ENCODE data around the gene CSF3. TPM values are rescaled to one million over a fixed set of nuclear protein-coding genes. Genes with fewer than 3 reads are reported as not detected.
A peak's percentile ranks its signal among the peaks of the same experiment; 100 is the strongest.

Gene CSF3
- total and polyA plus RNA-seq, 2 of the 13 experiments (the other 11 are each of a cell fraction or from before 2014, with no cell fraction given), result 0.09 TPM; not detected in 1

GRCh38 chr17:40065769-40066510 is 50.7 kb downstream of the CSF3 start:
- H3K27ac ChIP-seq (ENCODE audit: extremely low read length, insufficient read depth, low read length), result no peak overlapping the region
- FAIRE-seq (no peak), ATAC-seq (no peak), DNase-seq (ENCODE audit: low spot score) (no peak)
- no peaks in the 10 kb centered on the region for H3K9me3 ChIP-seq (ENCODE audit: low read length)
- H3K36me3 ChIP-seq (replicated peaks in 1 of 2; ENCODE audit: control insufficient read depth in 1 of 2, insufficient read depth in 2 of 2, low read length in 2 of 2), result no peaks in the 10 kb centered on the region
- intact Hi-C loops (cut with micrococcal nuclease; ENCODE audit: unreplicated experiment), result no loop called here
- in situ Hi-C loops (cut with HindIII; ENCODE audit: extremely low pct_ligation_motif_present, low pct_unique_long_range_greater_than_20kb), result no loop called here
- peaks cover 0 to 15% of the 10 kb centered on the region in 2 experiments; a peak in 4 of 5 replicates for H3K27me3 ChIP-seq (ENCODE audit: control insufficient read depth in 1 of 2, insufficient read depth in 2 of 2, low read length in 2 of 2)
- H3K4me3 ChIP-seq (replicated peaks in 1 of 3; ENCODE audit: insufficient read depth in 1 of 3, low read depth in 2 of 3, low read length in 3 of 3), result no peak overlapping the region
- WGBS (ENCODE audit: low lambda C conversion rate), result 79% methylated on average over 10 of the region's 11 CpGs
- H3K9ac ChIP-seq (ENCODE audit: insufficient read depth, low read depth, low read length), result no peak overlapping the region
- TF ChIP-seq ZNF124 (CRISPR knock-in tag; IDR thresholded peaks at IDR 0.05), result no peak
- TF ChIP-seq ZFP91 (CRISPR knock-in tag; IDR thresholded peaks at IDR 0.05; ENCODE audit: borderline replicate concordance), result no peak
- 0 out of 2 replicates have a peak, but pooled peaks have one; percentile 59 for TF ChIP-seq HNRNPL (IDR thresholded peaks at IDR 0.05; ENCODE audit: low read depth, low read length)
- peak; percentile 19; the same call in 1 of the 2 replicates for TF ChIP-seq PATZ1 (CRISPR knock-in tag; IDR thresholded peaks at IDR 0.05)
- H4K20me1 ChIP-seq (ENCODE audit: insufficient read depth, low read length), result no peaks in the 10 kb centered on the region
- no peak overlapping the region for H2AFZ ChIP-seq (ENCODE audit: low read length)
- no TSS peak for BruUV-seq (replicated peaks)
- no peak overlapping the region for H3K4me2 ChIP-seq (ENCODE audit: low read depth, low read length)
- ChIA-PET CTCF (ENCODE audit: low intra/inter-chr PET ratio, low total read pairs) (no interaction called here), POLR2A (interaction anchor here (0.5 to 4.2 kb wide), 10 partner anchors 10 to 145 kb away, joined by 3 to 23 read pairs (median 4); partner anchors contain the start of genes MED24 and NR1D1)
- peaks cover 88% of the 10 kb centered on the region for H3K4me1 ChIP-seq (ENCODE audit: insufficient read depth, low read length)
- H3K79me2 ChIP-seq (ENCODE audit: insufficient read depth, low read length), result peaks cover 8% of the 10 kb centered on the region

Small RNA genes within 50 kb of the gene (microRNA-seq; reads per million reads assigned to microRNA genes)
- 0.85 reads per million for gene MIR6884

Small RNA genes within 50 kb of the gene (small RNA-seq; reads per million reads assigned to genes)
- gene SNORD124 (ENCODE audit: insufficient read depth in 2 of 3, insufficient read length in 3 of 3, low read depth in 2 of 3, low replicate concordance in 1 of 3), result 26.1 to 52.8 (median 41.0) reads per million in 3 experiments

Other genes starting within 250 kb of the CSF3 start
- gene IKZF3, start 151.1 kb upstream of the CSF3 start, total RNA-seq (2016; rRNA removed; fragmentation: Illumina TruSeq; extraction: Trizol), result not detected in 2 replicates
- not detected in 2 replicates for gene IKZF3, start 151.1 kb upstream of the CSF3 start, polyA plus RNA-seq (2011; rRNA removed)
- not detected in 2 replicates for gene ZPBP2, start 147.2 kb upstream of the CSF3 start, total RNA-seq (2016; rRNA removed; fragmentation: Illumina TruSeq; extraction: Trizol)
- gene ZPBP2, start 147.2 kb upstream of the CSF3 start, polyA plus RNA-seq (2011; rRNA removed), result not detected in 2 replicates
- gene GSDMB, start 96.8 kb upstream of the CSF3 start, total RNA-seq (2016; rRNA removed; fragmentation: Illumina TruSeq; extraction: Trizol), result 0.70 and 3.3 TPM in 2 replicates
- 30.4 and 39.4 TPM in 2 replicates for gene GSDMB, start 96.8 kb upstream of the CSF3 start, polyA plus RNA-seq (2011; rRNA removed)
- gene ORMDL3, start 87.8 kb upstream of the CSF3 start, total RNA-seq (2016; rRNA removed; fragmentation: Illumina TruSeq; extraction: Trizol), result 125 and 181 TPM in 2 replicates
- gene ORMDL3, start 87.8 kb upstream of the CSF3 start, polyA plus RNA-seq (2011; rRNA removed), result 384 and 546 TPM in 2 replicates
- gene LRRC3C, start 87.7 kb upstream of the CSF3 start, total RNA-seq (2016; rRNA removed; fragmentation: Illumina TruSeq; extraction: Trizol), result not detected in 2 replicates
- gene LRRC3C, start 87.7 kb upstream of the CSF3 start, polyA plus RNA-seq (2011; rRNA removed), result 0.10 and 0.17 TPM in 2 replicates
- not detected in 2 replicates for gene GSDMA, start 52.4 kb upstream of the CSF3 start, total RNA-seq (2016; rRNA removed; fragmentation: Illumina TruSeq; extraction: Trizol)
- gene GSDMA, start 52.4 kb upstream of the CSF3 start, polyA plus RNA-seq (2011; rRNA removed), result 0.07 TPM in 1 of 2 replicates, not detected in the other
- 114 and 146 TPM in 2 replicates for gene PSMD3, start 34.6 kb upstream of the CSF3 start, total RNA-seq (2016; rRNA removed; fragmentation: Illumina TruSeq; extraction: Trizol)
- gene PSMD3, start 34.6 kb upstream of the CSF3 start, polyA plus RNA-seq (2011; rRNA removed), result 97.4 and 118 TPM in 2 replicates
- gene MED24, start 39.0 kb downstream of the CSF3 start, total RNA-seq (2016; rRNA removed; fragmentation: Illumina TruSeq; extraction: Trizol), result 51.1 and 66.5 TPM in 2 replicates
- 67.7 and 78.0 TPM in 2 replicates for gene MED24, start 39.0 kb downstream of the CSF3 start, polyA plus RNA-seq (2011; rRNA removed)
- gene THRA, start 47.5 kb downstream of the CSF3 start, total RNA-seq (2016; rRNA removed; fragmentation: Illumina TruSeq; extraction: Trizol), result 9.9 and 10.4 TPM in 2 replicates
- 8.0 and 8.6 TPM in 2 replicates for gene THRA, start 47.5 kb downstream of the CSF3 start, polyA plus RNA-seq (2011; rRNA removed)
- gene NR1D1, start 85.1 kb downstream of the CSF3 start, total RNA-seq (2016; rRNA removed; fragmentation: Illumina TruSeq; extraction: Trizol), result 1.4 and 2.1 TPM in 2 replicates
- 2.7 and 3.6 TPM in 2 replicates for gene NR1D1, start 85.1 kb downstream of the CSF3 start, polyA plus RNA-seq (2011; rRNA removed)
- gene MSL1, start 106.5 kb downstream of the CSF3 start, total RNA-seq (2016; rRNA removed; fragmentation: Illumina TruSeq; extraction: Trizol), result 76.1 and 88.5 TPM in 2 replicates
- gene MSL1, start 106.5 kb downstream of the CSF3 start, polyA plus RNA-seq (2011; rRNA removed), result 54.6 and 63.8 TPM in 2 replicates
- 29.6 and 30.8 TPM in 2 replicates for gene CASC3, start 125.1 kb downstream of the CSF3 start, total RNA-seq (2016; rRNA removed; fragmentation: Illumina TruSeq; extraction: Trizol)
- 60.9 and 62.9 TPM in 2 replicates for gene CASC3, start 125.1 kb downstream of the CSF3 start, polyA plus RNA-seq (2011; rRNA removed)
- 1.1 and 4.5 TPM in 2 replicates for gene RAPGEFL1, start 162.0 kb downstream of the CSF3 start, total RNA-seq (2016; rRNA removed; fragmentation: Illumina TruSeq; extraction: Trizol)
- 7.3 and 7.8 TPM in 2 replicates for gene RAPGEFL1, start 162.0 kb downstream of the CSF3 start, polyA plus RNA-seq (2011; rRNA removed)
- 10.8 and 11.8 TPM in 2 replicates for gene WIPF2, start 203.9 kb downstream of the CSF3 start, total RNA-seq (2016; rRNA removed; fragmentation: Illumina TruSeq; extraction: Trizol)
- gene WIPF2, start 203.9 kb downstream of the CSF3 start, polyA plus RNA-seq (2011; rRNA removed), result 7.2 and 8.3 TPM in 2 replicates

All from HepG2 (cell line).